SK-N-MC (cell line): Measurements from ENCODE around the gene ATAD2B.

ENCODE experiments used
- FOXP2 ChIP-seq: optimal IDR thresholded peaks from 2 replicates; pipeline ENCODE3; 2011; ENCODE audit warnings: mild to moderate bottlenecking, moderate library complexity; ENCODE audit not compliant: insufficient read depth; ENCODE audit errors: extremely low read length, control extremely low read depth
- POLR2AphosphoS5 ChIP-seq: IDR thresholded peaks from 2 replicates; pipeline ENCODE4 v1.6.1; 2012; ENCODE audit warnings: mild to moderate bottlenecking, low read depth, low read length, borderline replicate concordance

DNA sequence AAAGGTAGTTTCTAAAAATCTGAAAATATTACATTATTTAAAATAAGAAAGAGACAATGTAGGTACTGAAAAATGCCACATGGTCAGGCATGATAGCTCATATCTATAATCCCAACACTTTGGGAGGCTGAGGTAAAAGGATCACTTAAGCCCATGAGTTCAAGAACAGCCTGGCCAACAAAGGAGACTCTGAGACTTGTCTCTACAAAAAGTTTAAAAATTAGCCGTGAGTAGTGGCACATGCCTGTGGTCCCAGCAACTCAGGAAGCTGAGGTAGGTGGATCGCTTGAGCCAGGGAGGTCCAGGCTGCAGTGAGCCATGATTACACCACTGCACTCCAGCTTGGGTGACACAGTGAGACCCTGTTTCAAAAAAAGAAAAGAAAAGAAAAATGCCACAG is 21.8 kb downstream of the ATAD2B start:
- TF ChIP-seq POLR2AphosphoS5 (no peak), FOXP2 (no peak)
